Body of pancreas (tissue), 4 donors: ENCODE data around the gene CEP68. TPM values are rescaled to one million over a fixed set of nuclear protein-coding genes. Genes with fewer than 3 reads are reported as not detected.

ENCODE experiments used
- ATAC-seq: fragments of 150-250 bp; one replicate; pipeline ENCODE4 v1.9.1; 2016
- DNase-seq, 4 donors: peaks; one replicate each; pipeline ENCODE4 v3.0.0-alpha.2; 2019
- H3K27ac ChIP-seq, 4 donors: fragments of 200-600 bp; sonication (generic); 1 replicate in 3 of 4; 2 replicates in 1 of 4; pipeline versions ENCODE4 v1.5.1 to v1.6.1; 2016 to 2019; ENCODE audit warnings: mild to moderate bottlenecking in 1 of 4, mixed read lengths in 1 of 4, moderate library complexity in 1 of 4
- H3K27me3 ChIP-seq, 2 donors: fragments of 200-600 bp; sonication (generic); one replicate each; pipeline ENCODE4 v1.6.0; 2016; ENCODE audit warnings: mild to moderate bottlenecking in 1 of 2
- H3K36me3 ChIP-seq, 2 donors: fragments of 200-600 bp; sonication (generic); replicated peaks in 1 of 2; 2 replicates each; pipeline ENCODE4 v1.5.1; 2016; ENCODE audit warnings: low read depth in 2 of 2; ENCODE audit not compliant: insufficient read depth in 1 of 2
- H3K4me1 ChIP-seq: fragments of 200-600 bp; sonication (generic); one replicate; pipeline ENCODE4 v1.6.0; 2016
- H3K4me3 ChIP-seq, 2 donors: fragments of 200-600 bp; sonication (generic); 1 replicate in 1 of 2; 2 replicates in 1 of 2; pipeline ENCODE4 v1.5.1; 2016 to 2019
- H3K9me3 ChIP-seq, 3 donors: fragments of 200-600 bp; sonication (generic); 1 replicate in 2 of 3; 2 replicates in 1 of 3; pipeline ENCODE4 v1.5.1; 2016
- POLR2A ChIP-seq, 3 donors: fragments of 450-650 bp; IDR thresholded peaks; one replicate each; pipeline ENCODE4 v1.6.1; 2016; ENCODE audit warnings: antibody characterized with exemption in 3 of 3, mild to moderate bottlenecking in 2 of 3
- WGBS, 2 donors: methylation state at CpG; one replicate each; pipeline ENCODE4 v1.1.5; 2017; 5-methylcytosine and 5-hydroxymethylcytosine counted together
- intact Hi-C: fragments of 100-400 bp; cut with DNase I; formaldehyde crosslinking; loops from one replicate; pipeline ENCODE4 v1.15.1; 2023
- total RNA-seq, 2 donors: library from RNA; depleted of rRNA; stranded (reverse); fragments of >200 nt; gene quantifications; one replicate each; pipeline ENCODE4 v1.1.0, GENCODE V29; 2016
- TF ChIP-seq, protein P1 (sequence below), 7 experiments: fragments of 450-650 bp in 4 of 7; fragments of 200-600 bp in 3 of 7; sonication (generic) in 3 of 7; IDR thresholded peaks; one replicate each; pipeline ENCODE4 v1.5.1; 2016 to 2019; ENCODE audit warnings: antibody characterized with exemption in 7 of 7

CEP68 gene
- total RNA-seq, 2 donors from 2014 or later = 6.9 to 20.0 TPM

DNA sequence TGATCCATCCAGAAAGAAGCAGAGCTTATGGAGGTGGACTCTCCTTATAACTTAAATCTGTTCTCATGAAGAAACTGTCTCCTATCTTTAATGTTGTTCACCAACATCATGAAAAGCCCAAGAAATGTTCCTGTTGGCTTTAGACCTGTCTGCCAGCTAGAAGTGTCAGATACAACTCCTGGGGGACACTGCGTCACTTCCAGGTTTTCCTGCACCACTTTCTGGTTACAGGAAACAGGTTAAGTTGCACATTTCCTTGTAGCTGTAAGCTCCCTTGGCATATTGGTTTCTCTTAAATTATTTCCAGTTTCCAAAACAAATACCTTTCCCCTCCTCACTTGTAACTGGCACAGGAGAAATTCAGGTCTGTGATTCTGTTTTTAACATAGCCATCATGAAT, 2.9 kb downstream of the CEP68 start:
- Histone ChIP-seq H3K4me1 (peaks cover 72% of the 10 kb centered on the region), H3K36me3 (no peaks in the 10 kb centered on the region), H3K4me3 (no peak overlapping the region), H3K27ac (peak overlapping the region; percentile 27 to 90 (median 63)), H3K27me3 (no peaks in the 10 kb centered on the region), H3K9me3 (no peaks in the 10 kb centered on the region)
- ATAC-seq = no peak
- WGBS, 2 donors = 47 to 55% methylated on average over 1 of the region's 1 CpG
- TF ChIP-seq, protein P1, sequence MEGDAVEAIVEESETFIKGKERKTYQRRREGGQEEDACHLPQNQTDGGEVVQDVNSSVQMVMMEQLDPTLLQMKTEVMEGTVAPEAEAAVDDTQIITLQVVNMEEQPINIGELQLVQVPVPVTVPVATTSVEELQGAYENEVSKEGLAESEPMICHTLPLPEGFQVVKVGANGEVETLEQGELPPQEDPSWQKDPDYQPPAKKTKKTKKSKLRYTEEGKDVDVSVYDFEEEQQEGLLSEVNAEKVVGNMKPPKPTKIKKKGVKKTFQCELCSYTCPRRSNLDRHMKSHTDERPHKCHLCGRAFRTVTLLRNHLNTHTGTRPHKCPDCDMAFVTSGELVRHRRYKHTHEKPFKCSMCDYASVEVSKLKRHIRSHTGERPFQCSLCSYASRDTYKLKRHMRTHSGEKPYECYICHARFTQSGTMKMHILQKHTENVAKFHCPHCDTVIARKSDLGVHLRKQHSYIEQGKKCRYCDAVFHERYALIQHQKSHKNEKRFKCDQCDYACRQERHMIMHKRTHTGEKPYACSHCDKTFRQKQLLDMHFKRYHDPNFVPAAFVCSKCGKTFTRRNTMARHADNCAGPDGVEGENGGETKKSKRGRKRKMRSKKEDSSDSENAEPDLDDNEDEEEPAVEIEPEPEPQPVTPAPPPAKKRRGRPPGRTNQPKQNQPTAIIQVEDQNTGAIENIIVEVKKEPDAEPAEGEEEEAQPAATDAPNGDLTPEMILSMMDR (IDR thresholded peaks at IDR 0.05) = no peak
- TF ChIP-seq POLR2A (IDR thresholded peaks at IDR 0.05) = no peak
- intact Hi-C loops = no loop called here
- DNase-seq = peak in 1 of 4 donors; percentile 52

DNA sequence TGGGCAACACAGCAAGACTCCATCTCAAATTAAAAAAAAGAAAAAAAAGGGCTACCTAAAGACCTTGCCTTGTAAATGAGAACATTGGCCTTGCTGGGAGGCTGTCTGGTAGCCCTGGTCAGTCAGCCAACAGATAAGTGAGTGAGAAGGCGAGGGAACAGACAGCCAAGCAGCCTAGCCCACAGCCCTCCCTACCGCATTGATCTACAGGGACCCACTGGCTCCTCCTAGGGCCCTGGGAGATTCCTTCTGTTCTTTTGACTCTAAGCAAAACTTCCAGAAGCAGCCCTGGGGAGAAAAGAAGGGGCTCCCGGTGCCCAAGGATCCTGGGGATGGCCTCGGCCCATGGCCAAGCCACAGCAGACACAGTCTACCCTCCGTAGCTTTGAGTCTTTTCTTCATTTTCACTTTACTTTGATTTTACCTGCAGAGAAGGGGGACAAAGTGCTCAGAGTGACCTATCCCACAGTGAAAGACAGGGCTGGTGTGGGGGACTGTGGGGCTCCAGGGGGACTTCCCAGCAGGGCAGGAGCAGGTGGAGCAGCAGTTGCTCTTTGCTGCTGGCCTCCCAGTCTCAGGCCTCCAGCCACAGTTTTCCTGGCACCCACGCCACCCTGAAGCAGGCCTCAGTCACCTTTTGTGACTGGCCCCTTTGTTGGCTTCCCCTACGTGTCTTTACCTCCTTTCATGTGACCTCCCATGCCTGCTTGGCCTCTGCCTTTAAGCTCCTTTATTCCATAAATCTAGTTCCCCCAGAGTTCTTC, 5.1 kb downstream of the CEP68 start:
- ATAC-seq (peak; percentile 26), DNase-seq (peak; percentile 60 to 78 (median 76))
- Histone ChIP-seq H3K9me3 (no peaks in the 10 kb centered on the region), H3K4me1 (peaks cover 89% of the 10 kb centered on the region), H3K4me3 (no peak overlapping the region), H3K36me3 (no peaks in the 10 kb centered on the region), H3K27me3 (no peaks in the 10 kb centered on the region), H3K27ac (peak overlapping the region; percentile 78 to 93 (median 88))
- intact Hi-C loops = no loop called here
- TF ChIP-seq POLR2A (IDR thresholded peaks at IDR 0.05) = no peak
- TF ChIP-seq, protein P1 (IDR thresholded peaks at IDR 0.05) = no peak
- WGBS, 2 donors = 36 to 38% methylated on average over 7 of the region's 7 CpGs

DNA sequence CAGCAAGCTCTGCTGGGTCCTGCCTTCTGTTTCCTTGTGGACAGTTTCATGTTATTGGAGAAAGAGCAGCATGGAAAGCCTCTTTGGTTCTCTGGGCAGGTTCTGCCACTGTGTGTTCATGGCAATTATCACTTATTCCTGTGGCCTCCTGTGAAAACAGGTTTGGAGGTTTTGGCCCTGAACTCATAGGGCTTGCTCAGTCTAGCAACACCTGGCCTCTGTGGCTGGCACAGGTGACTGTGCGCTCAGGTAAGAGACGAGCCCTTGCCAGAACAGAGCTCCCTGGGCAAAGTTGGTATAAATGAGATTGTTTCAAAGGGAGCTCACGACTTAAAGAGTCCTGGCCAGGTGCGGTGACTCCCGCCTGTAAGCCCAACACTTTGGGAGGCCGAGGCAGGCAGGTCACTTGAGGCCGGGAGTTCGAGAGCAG, 5.7 kb downstream of the CEP68 start:
- intact Hi-C loops = no loop called here
- WGBS, 2 donors = 31 to 54% methylated on average over 8 of the region's 8 CpGs
- H3K9me3 ChIP-seq = no peaks in the 10 kb centered on the region
- no peak overlapping the region for H3K4me3 ChIP-seq
- ATAC-seq = peak; percentile 83
- no peaks in the 10 kb centered on the region for H3K36me3 ChIP-seq
- H3K27ac ChIP-seq = peak overlapping the region; percentile 78 to 93 (median 88)
- H3K4me1 ChIP-seq = peaks cover 89% of the 10 kb centered on the region
- TF ChIP-seq, protein P1 (IDR thresholded peaks at IDR 0.05) = peak in 3 of 7 experiments; percentile 3 to 12 (median 5)
- TF ChIP-seq POLR2A (IDR thresholded peaks at IDR 0.05) = peak in 2 of 3 donors; percentile 62 to 64
- no peaks in the 10 kb centered on the region for H3K27me3 ChIP-seq
- peak; percentile 84 to 94 (median 93) for DNase-seq

DNA sequence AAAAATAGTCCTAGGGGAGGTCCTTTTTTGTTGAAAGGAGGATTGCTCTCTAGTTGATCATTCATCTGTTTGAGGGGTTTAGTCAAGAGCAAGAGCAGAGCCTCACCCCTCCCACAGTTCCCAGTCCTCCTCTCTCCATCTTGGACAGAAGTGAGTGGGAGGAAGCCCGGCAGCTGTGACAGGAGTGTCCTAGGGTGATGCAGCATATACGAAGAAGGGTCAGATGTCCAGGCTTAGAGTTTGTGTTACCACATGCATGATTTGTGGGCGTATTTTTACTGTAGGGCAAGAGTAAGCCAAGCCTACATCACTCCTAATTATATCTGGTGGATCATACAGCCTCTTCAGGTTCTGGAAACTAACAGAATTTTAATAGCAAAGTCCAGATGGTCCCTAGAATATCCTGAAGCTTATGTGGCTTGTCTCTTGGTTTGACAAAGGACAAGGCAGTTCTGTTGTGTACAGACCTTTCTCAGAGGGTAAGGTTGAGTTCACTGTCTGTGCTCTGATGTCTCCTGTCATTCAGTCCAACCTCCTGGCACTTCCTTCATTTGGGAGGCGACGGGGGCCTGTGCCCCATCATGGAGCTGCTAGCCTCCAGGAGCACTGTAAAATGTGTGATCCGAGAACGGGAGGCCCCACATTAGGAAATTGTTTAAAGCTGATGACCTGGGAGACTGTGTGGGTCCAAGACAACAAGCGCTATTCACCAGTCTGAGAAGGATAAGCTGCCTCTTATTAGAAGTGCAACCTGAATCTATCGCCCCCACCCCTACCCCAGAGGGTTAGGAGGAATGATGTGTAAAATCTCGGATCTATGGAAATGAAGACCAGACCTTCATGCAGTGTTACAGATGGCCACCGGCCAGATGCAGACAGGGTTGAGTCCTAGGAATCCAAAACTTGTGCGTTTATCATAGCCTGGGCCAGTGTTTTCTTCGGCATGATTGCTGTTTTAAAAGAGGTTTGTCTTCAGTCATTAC, 6.9 kb downstream of the CEP68 start:
- no peak for DNase-seq
- intact Hi-C loops = no loop called here
- no peak for ATAC-seq

More for the DNA sequence above, 6.9 kb downstream of the CEP68 start:
- Histone ChIP-seq H3K4me1 (peaks cover 79% of the 10 kb centered on the region), H3K4me3 (no peak overlapping the region), H3K9me3 (no peaks in the 10 kb centered on the region), H3K27me3 (no peaks in the 10 kb centered on the region), H3K27ac (peak overlapping the region in 2 of 4 donors; percentile 85 to 90), H3K36me3 (no peaks in the 10 kb centered on the region)
- TF ChIP-seq POLR2A (IDR thresholded peaks at IDR 0.05) = no peak
- TF ChIP-seq, protein P1 (IDR thresholded peaks at IDR 0.05) = no peak
- 64 to 71% methylated on average over 11 to 13 of the region's 13 CpGs for WGBS, 2 donors
